H9 (cell line): Measurements from ENCODE around the gene NSUN2. TPM values are rescaled to one million over a fixed set of nuclear protein-coding genes. Genes with fewer than 3 reads are reported as not detected.

Experiments used
- DNase-seq: peaks from one replicate; pipeline ENCODE4 v3.0.0-alpha.2; 2017
- H2AFZ ChIP-seq: one replicate; pipeline ENCODE4 v1.6.1; 2013; ENCODE audit warnings: mild to moderate bottlenecking, low read length, control low read depth, moderate library complexity
- H2AK5ac ChIP-seq: 2 replicates; pipeline ENCODE4 v1.6.1; 2013; ENCODE audit warnings: low read length, control low read depth, mixed read lengths; ENCODE audit not compliant: insufficient read length
- H2BK120ac ChIP-seq: one replicate; pipeline ENCODE4 v1.6.1; 2013; ENCODE audit warnings: low read depth, mild to moderate bottlenecking, low read length, control low read depth, inconsistent platforms; ENCODE audit not compliant: poor library complexity, severe bottlenecking
- H2BK12ac ChIP-seq: 2 replicates; pipeline ENCODE4 v1.6.1; 2013; ENCODE audit warnings: low read length, control low read depth, mixed read lengths, low read depth; ENCODE audit not compliant: insufficient read length
- H2BK15ac ChIP-seq: 2 replicates; pipeline ENCODE4 v1.6.1; 2013; ENCODE audit warnings: low read depth, low read length, control low read depth
- H2BK20ac ChIP-seq: one replicate; pipeline ENCODE4 v1.6.1; 2013; ENCODE audit warnings: low read depth, mild to moderate bottlenecking, low read length, control low read depth, inconsistent platforms; ENCODE audit not compliant: poor library complexity, severe bottlenecking
- H2BK5ac ChIP-seq: 2 replicates; pipeline ENCODE4 v1.6.1; 2013; ENCODE audit warnings: low read length, control low read depth, mixed read lengths; ENCODE audit not compliant: insufficient read length
- H3K14ac ChIP-seq: 2 replicates; pipeline ENCODE4 v1.6.1; 2013; ENCODE audit warnings: low read length, control low read depth; ENCODE audit not compliant: insufficient read depth
- H3K18ac ChIP-seq: 2 replicates; pipeline ENCODE4 v1.6.1; 2013; ENCODE audit warnings: low read depth, mild to moderate bottlenecking, mixed read lengths, low read length, control low read depth; ENCODE audit not compliant: insufficient read length
- H3K23ac ChIP-seq: 2 replicates; pipeline ENCODE4 v1.6.1; 2013; ENCODE audit warnings: low read length, control low read depth, mixed read lengths, low read depth; ENCODE audit not compliant: insufficient read length
- H3K23me2 ChIP-seq: 2 replicates; pipeline ENCODE4 v1.6.1; 2013; ENCODE audit warnings: low read depth, mild to moderate bottlenecking, mixed read lengths, low read length, control low read depth; ENCODE audit not compliant: insufficient read length, poor library complexity, severe bottlenecking
- H3K27ac ChIP-seq: 2 replicates; pipeline ENCODE4 v1.5.1; 2013; ENCODE audit warnings: low read length, control low read depth, mixed read lengths, low read depth; ENCODE audit not compliant: insufficient read length
- H3K27me3 ChIP-seq: 2 replicates; pipeline ENCODE4 v1.6.1; 2013; ENCODE audit warnings: low read length, control low read depth, inconsistent platforms; ENCODE audit not compliant: insufficient read depth
- H3K4ac ChIP-seq: 2 replicates; pipeline ENCODE4 v1.6.1; 2013; ENCODE audit warnings: low read depth, mild to moderate bottlenecking, control low read depth, inconsistent platforms, low read length, moderate library complexity
- H3K4me1 ChIP-seq: 2 replicates; pipeline ENCODE4 v1.6.1; 2013; ENCODE audit warnings: low read length, control low read depth, inconsistent platforms; ENCODE audit not compliant: insufficient read depth
- H3K4me2 ChIP-seq: 2 replicates; pipeline ENCODE4 v1.6.1; 2013; ENCODE audit warnings: low read length, control low read depth, mixed read lengths; ENCODE audit not compliant: insufficient read length, insufficient read depth
- H3K56ac ChIP-seq: 2 replicates; pipeline ENCODE4 v1.6.1; 2013; ENCODE audit warnings: low read depth, mild to moderate bottlenecking, mixed read lengths, low read length, control low read depth; ENCODE audit not compliant: insufficient read length
- H3K79me1 ChIP-seq: 2 replicates; pipeline ENCODE4 v1.6.1; 2013; ENCODE audit warnings: low read depth, mild to moderate bottlenecking, moderate library complexity, low read length, control low read depth, inconsistent platforms; ENCODE audit not compliant: insufficient read depth, poor library complexity, severe bottlenecking
- H3K79me2 ChIP-seq: 2 replicates; pipeline ENCODE4 v1.6.1; 2013; ENCODE audit warnings: low read length, control low read depth, inconsistent platforms; ENCODE audit not compliant: insufficient read depth
- H3K9ac ChIP-seq: 2 replicates; pipeline ENCODE4 v1.6.1; 2013; ENCODE audit warnings: low read length, control low read depth, mixed read lengths; ENCODE audit not compliant: insufficient read length; ENCODE audit errors: extremely low read depth
- H3K9me3 ChIP-seq: one replicate; pipeline ENCODE4 v1.6.1; 2013; ENCODE audit warnings: low read depth, low read length, inconsistent platforms; ENCODE audit not compliant: control insufficient read depth
- H3T11ph ChIP-seq: one replicate; pipeline ENCODE4 v1.6.1; 2013; ENCODE audit warnings: mild to moderate bottlenecking, low read length, control low read depth, inconsistent platforms
- H4K20me1 ChIP-seq: one replicate; pipeline ENCODE4 v1.6.1; 2013; ENCODE audit not compliant: control insufficient read depth, insufficient read length, insufficient read depth
- H4K5ac ChIP-seq: 2 replicates; pipeline ENCODE4 v1.6.1; 2013; ENCODE audit warnings: low read depth, mild to moderate bottlenecking, mixed read lengths, low read length, control low read depth; ENCODE audit not compliant: insufficient read length
- H4K8ac ChIP-seq: replicated peaks from 2 replicates; pipeline ENCODE4 v1.6.1; 2013; ENCODE audit warnings: low read length, control low read depth, mixed read lengths, low read depth; ENCODE audit not compliant: insufficient read length
- H4K91ac ChIP-seq: 2 replicates; pipeline ENCODE4 v1.6.1; 2013; ENCODE audit warnings: low read depth, mild to moderate bottlenecking, moderate library complexity, mixed read lengths, low read length, control low read depth; ENCODE audit not compliant: insufficient read length
- H3K27ac Mint-ChIP-seq, 3 experiments: 2 replicates in 2 of 3; 3 replicates in 1 of 3; pipeline ENCODE4 v1.8.0; 2020 to 2021; ENCODE audit warnings: mixed read lengths in 3 of 3, mild to moderate bottlenecking in 1 of 3, moderate library complexity in 1 of 3
- H3K27me3 Mint-ChIP-seq: 2 replicates; pipeline ENCODE4 v1.8.0; 2021; ENCODE audit warnings: low read depth, mild to moderate bottlenecking, moderate library complexity, mixed read lengths
- H3K36me3 Mint-ChIP-seq, 3 experiments: 2 replicates in 2 of 3; 3 replicates in 1 of 3; pipeline ENCODE4 v1.8.0; 2020 to 2021; ENCODE audit warnings: low read depth in 3 of 3, mixed read lengths in 3 of 3; ENCODE audit not compliant: insufficient read depth in 1 of 3
- H3K4me1 Mint-ChIP-seq, 2 experiments: 2 replicates each; pipeline ENCODE4 v1.8.0; 2020; ENCODE audit warnings: mixed read lengths in 2 of 2
- H3K4me3 Mint-ChIP-seq, 2 experiments: 2 replicates in 1 of 2; 3 replicates in 1 of 2; pipeline ENCODE4 v1.8.0; 2020 to 2021; ENCODE audit warnings: mild to moderate bottlenecking in 2 of 2, mixed read lengths in 2 of 2, moderate library complexity in 1 of 2
- H3K9me3 Mint-ChIP-seq, 2 experiments: 2 replicates in 1 of 2; 3 replicates in 1 of 2; pipeline ENCODE4 v1.8.0; 2020; ENCODE audit warnings: mild to moderate bottlenecking in 2 of 2, mixed read lengths in 2 of 2, moderate library complexity in 1 of 2
- CTCF ChIP-seq: fragments of 200-600 bp; sonication (generic); conservative IDR thresholded peaks from 3 replicates; pipeline ENCODE4 v1.8.0; 2021; ENCODE audit warnings: antibody characterized with exemption, mild to moderate bottlenecking
- total RNA-seq: library from RNA; stranded (reverse); gene quantifications from 2 replicates; pipeline ENCODE4 v1.2.1, GENCODE V29; 2021

Gene NSUN2
- total RNA-seq, 1 experiment from 2014 or later: 115 TPM

- Histone ChIP-seq H2BK120ac (no peak overlapping the region), H3K23me2 (no peaks in the 10 kb centered on the region), H3K4me1 (no peaks in the 10 kb centered on the region), H3K79me2 (no peaks in the 10 kb centered on the region), H3K18ac (no peak overlapping the region), H3K79me1 (no peaks in the 10 kb centered on the region), H2BK20ac (no peak overlapping the region), H3K9ac (no peak overlapping the region), H3T11ph (no peak overlapping the region), H2BK12ac (no peak overlapping the region), H3K27ac (no peak overlapping the region), H4K20me1 (no peaks in the 10 kb centered on the region), H3K4ac (no peak overlapping the region), H4K91ac (no peak overlapping the region), H3K23ac (no peak overlapping the region), H2BK5ac (no peak overlapping the region), H3K27me3 (no peaks in the 10 kb centered on the region), H4K5ac (no peak overlapping the region), H2AK5ac (no peak overlapping the region), H3K14ac (no peak overlapping the region), H3K4me2 (no peak overlapping the region), H2AFZ (no peak overlapping the region), H2BK15ac (no peak overlapping the region), H3K56ac (no peak overlapping the region), H3K9me3 (no peaks in the 10 kb centered on the region), H4K8ac (no peak overlapping the region)
- Mint-ChIP-seq H3K4me1 (peaks cover 0 to 4% of the 10 kb centered on the region in 2 experiments; a peak in 2 of 4 replicates), H3K27me3 (peaks cover 5% of the 10 kb centered on the region), H3K36me3 (no peaks in the 10 kb centered on the region), H3K4me3 (no peak overlapping the region), H3K27ac (no peak overlapping the region), H3K9me3 (no peaks in the 10 kb centered on the region)
- TF ChIP-seq CTCF: no peak
- DNase-seq: no peak
Measured at GRCh38 chr5:6567835-6568234, 65.0 kb downstream of the NSUN2 start.
